NOMO-1 (cell line): Measurements from ENCODE around the gene DHRS9.
A peak's percentile ranks its signal among the peaks of the same experiment; 100 is the strongest.

Experiments used
- DNase-seq, 2 experiments: peaks; one replicate each; lab custom pipeline; 2025; ENCODE audit not compliant: unreplicated experiment in 2 of 2; lab: John Stamatoyannopoulos, UW

DHRS9 gene

GRCh38 chr2:169093535-169093934, 24.2 kb downstream of the DHRS9 start:
- no peak for DNase-seq

DNA sequence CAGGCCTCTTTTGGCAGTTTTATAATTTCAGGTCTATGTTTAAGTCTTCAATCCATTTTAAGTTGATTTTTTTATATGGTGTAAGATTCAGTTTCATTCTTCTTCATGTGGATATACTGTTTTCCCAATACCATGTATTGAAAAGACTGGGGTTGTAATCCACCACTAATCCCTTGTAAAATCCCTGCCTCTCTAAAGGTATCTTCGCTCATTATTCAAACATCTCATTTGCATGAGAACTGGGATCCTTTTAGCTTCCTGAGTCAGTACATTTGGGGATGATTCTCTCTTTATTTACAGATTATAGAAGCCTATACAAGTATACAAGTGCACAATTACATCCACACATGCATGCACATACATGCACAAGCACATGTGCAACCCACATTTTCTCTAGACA, 25.3 kb downstream of the DHRS9 start:
- no peak for DNase-seq

DNA sequence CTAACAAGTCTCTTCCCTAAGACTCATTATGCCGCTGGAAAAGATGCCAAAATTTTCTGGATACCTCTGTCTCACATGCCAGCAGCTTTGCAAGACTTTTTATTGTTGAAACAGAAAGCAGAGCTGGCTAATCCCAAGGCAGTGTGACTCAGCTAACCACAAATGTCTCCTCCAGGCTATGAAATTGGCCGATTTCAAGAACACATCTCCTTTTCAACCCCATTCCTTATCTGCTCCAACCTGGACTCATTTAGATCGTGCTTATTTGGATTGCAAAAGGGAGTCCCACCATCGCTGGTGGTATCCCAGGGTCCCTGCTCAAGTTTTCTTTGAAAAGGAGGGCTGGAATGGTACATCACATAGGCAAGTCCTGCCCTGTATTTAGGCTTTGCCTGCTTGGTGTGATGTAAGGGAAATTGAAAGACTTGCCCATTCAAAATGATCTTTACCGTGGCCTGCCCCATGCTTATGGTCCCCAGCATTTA, 26.3 kb downstream of the DHRS9 start:
- DNase-seq = peak; percentile 32 to 85

DNA sequence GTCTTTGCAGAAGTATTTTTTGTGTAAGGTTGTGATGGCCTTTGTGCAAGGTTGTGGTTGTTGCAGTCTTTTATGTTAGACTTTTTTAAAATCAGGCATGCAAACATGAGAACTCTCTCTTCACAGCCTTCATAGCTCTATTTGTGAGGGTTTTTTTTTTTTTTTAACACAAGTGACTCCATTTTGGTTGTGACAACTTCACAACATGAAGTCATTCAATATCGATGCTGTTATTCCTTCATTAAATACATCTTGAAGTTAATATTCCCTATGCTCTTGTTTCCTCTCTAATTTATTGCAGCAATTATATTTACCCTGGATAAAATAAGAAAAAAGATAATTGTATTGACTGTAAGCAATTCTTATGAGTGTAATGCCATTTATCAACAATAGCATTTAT, 35.5 kb downstream of the DHRS9 start:
- DNase-seq = no peak

GRCh38 chr2:169105476-169105875, 36.1 kb downstream of the DHRS9 start:
- peak in 1 of 2 experiments; percentile 76 for DNase-seq

GRCh38 chr2:169106134-169106533, 36.8 kb downstream of the DHRS9 start:
- no peak for DNase-seq

DNA sequence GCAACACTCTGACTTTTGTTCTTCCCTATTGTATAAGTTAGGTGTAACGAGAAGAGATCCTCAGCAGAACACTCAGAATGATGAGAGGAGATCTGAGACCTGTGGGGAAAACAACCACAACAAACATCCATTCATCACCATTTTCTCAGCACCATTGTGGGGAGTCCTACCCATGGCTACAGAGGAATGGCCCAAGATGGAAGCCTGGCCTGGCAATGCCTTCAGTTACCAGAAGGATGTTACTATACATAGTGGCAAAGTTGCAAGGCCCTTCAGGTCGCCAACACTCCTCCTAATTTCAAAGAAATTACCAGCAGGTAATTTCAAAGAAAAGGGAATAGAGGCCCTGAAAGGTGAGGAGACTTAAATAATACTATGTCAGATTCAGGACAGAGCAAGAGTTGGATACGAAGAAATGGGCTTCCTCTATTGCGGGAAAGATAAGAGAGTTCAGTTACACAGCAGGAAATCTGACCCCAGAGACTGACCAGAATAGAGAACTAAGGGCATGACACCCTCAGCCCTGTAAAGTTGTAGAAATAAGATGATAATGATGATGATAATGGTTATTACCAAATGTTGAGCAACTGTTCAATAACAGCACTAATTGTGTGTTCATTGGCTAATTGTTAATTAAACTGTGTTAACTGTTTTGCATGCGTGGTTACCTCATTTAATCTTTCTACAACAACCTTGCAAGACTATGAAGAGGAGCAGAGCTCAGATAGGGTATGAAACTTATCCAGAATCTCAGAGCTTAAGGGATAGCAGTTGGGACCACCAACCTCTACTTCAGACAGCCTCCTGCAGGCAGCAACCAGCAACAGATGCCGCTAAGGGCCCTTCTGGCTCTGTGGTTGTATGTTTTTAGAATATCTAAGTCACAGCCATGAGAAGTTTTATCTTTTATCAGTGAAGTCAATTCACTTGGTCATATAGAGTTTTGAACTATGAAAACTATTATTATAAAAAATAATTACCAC, 37.5 kb downstream of the DHRS9 start:
- DNase-seq = peak; percentile 72 to 86

DNA sequence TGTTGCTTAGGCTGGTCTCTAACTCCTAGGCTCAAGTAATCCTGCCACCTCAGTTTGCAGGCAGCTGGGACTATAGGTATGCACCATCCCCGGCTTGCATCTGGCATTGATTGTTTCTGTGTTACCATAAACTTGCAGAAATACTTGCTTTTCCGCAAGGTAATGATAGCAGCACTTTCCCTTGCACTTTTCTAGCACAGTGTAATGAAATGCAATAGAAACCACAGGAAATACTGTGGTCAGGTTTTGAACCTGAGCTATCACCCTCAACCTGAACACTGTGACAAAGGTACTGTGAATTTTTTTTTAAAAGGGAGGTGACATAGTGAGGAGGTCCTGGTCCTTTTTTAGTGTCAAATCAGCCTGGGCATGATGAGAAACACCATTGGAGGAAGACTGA, 38.3 kb downstream of the DHRS9 start:
- peak; percentile 53 to 60 for DNase-seq

GRCh38 chr2:169108099-169108884, 38.9 kb downstream of the DHRS9 start:
- DNase-seq = peak; percentile 59 to 67

DNA sequence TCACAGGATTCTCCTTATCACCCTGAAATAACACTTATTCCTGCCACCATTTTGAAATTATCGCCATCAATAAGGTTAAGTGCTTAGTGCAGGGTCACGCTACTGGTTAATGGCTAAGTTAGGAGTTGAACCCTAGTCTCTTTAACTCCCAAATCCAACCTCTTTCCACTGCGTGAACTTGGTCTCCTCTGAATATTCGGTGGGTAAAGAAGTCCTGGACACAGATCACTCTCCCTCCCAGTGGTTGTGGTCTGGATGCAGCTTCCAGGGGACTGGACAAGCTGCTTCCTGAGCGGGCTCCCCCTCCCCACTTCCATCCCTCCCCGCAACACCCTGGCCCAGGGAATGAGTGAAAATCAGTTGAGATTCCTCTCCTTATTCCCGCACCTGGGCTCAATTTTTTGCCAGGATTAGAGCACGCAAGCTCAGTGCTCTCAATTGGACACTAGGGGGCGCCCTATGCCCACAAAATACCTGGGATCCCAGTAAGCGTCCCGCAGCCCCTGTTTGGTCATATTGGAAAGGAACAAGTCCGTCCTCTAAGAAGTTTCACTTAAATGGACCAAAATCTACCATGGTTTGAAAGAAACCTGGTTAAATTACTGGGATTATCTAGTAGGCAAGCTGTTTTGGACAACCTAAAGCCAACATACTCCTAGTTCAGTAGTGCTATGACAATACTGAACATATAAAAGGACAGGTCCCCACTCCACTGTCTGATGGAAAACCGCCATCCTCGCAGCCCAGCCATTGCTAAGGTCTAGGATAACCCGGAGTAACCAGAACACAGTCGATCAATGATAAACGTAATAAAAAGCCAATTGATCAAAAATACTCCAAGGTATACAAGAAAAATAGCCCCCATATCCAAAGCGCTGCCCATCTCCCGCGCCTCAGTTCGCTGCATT, 40.4 kb downstream of the DHRS9 start:
- DNase-seq = peak; percentile 50 to 72

DNA sequence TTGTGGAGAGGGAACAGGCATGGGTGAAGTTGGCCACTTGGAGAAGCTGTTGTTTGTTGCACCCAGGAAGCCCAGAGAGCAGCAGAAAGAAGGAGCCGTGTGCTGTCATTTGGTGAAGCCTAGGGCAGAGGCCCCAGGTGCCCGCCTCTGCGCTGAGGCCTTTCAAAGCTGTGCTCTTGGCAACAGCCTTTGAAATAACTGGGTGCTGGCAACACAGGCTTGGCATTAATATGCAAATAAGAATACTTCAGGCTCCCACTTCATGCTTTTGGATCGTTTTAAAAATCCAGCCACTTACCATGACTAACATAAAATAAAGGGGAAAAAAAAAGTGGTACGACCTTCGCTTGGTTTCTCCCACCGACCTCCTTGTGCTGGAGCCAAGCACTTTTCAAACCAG, 41.1 kb downstream of the DHRS9 start:
- no peak for DNase-seq

GRCh38 chr2:169110916-169111315, 41.6 kb downstream of the DHRS9 start:
- DNase-seq = no peak

DNA sequence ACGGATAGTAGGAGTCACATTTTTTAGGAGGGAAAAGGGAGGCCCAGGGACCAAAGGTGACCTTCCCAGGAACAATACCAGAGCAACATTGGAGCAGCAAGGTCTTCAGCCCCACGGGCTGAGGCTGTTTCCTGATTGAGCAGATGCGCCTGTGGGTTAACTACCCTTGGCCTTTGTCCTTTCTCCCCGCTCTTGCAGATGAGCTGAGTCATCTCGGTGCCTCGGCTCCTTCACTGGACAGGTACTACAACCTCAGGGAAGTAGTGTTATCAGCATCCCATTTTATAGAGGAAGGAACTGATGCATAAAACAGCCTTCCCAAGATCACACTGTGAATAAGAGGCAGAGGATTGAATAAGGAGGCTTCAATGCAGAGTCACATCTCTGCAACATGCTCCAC, 43.5 kb downstream of the DHRS9 start:
- DNase-seq = no peak

DNA sequence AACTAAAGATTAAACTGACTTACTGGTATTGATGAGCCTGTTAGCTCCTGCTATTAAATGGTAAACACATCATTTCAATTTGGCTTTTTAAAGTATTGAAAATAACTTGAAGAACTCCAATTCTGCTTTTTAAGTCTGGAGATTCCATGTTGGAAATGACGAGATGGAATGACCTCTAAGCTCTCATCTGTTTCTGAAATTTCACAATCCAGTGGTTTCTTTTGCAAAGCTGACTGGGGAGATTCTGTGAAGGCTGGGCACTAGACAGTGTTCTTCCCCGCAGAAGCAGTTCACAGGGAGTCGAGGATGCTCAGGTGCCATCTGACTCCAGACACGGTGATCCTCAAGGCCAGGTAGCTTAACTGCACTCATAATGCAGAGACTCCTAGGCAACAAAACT, 44.7 kb downstream of the DHRS9 start:
- peak in 1 of 2 experiments; percentile 18 for DNase-seq

DNA sequence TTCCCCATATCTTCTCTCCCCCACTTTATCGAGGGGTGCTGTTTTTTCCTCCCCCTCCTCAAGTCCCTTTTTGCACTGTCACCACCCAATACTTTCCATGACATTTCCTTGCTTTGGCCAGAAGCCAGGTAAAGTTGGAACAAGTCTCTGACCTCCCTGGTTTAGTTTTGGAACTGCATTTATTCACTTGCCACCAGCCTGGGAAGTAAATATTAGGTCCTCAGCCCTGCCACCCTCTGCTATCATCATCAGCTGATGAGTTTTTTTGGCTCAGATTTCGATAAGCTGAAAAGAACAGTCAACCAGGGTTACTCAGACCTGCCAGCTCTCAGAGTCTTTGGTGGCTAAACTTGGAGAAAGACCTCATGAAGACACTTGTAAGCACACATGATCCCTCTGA, 47.0 kb downstream of the DHRS9 start:
- DNase-seq = no peak

DNA sequence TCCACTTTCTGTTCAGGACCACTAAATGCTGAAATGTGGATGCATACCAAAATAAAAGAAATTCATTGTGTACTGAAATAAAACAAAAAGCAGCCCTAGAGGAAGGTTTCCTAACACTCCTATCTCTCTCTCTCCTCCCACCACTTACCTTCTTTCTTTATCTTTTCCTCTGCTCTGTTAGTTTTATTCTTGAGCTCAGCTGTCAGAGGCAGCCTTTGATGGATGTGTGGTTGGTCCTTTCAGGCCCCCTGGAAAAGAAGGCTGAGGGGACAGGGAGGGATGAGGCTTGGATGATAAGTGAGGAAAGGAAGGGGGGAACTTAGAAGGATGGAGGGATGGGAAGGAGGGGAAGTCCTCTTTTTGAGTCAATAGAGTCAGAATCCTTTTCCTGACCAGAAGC, 47.6 kb downstream of the DHRS9 start:
- DNase-seq = no peak

- no peak for DNase-seq
Measured at GRCh38 chr2:169118060-169118459, 48.7 kb downstream of the DHRS9 start.

DNA sequence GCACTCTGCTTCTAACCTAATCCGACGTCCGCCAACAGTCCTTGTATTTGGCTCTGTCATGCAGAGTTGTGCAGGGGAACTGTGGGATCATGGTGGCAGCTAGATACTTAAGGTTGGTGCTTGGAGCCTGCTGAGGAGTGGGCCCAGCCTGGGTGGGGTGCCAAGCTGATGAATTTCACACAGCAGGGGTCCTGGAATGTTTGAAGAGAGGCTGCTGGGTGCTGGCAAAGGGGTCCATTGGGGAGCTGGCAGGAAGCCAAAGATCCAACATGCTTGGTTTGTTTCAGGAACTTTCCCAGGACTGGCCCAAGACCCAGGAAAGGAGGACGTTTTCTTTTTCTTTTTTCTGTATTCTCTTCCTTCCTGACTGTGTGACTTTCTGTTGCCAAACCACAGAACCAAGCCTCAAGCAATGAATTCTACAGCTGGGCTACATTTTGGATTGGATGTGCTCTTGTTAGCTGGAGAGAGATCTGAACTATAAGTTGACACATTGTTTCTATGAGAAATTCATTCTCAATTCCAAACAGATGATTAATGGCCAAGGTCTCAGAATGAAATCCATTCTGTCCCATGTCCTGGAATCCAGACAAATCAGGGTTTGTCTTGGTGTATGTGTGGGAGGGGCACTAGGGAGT, 49.9 kb downstream of the DHRS9 start:
- DNase-seq = no peak

DNA sequence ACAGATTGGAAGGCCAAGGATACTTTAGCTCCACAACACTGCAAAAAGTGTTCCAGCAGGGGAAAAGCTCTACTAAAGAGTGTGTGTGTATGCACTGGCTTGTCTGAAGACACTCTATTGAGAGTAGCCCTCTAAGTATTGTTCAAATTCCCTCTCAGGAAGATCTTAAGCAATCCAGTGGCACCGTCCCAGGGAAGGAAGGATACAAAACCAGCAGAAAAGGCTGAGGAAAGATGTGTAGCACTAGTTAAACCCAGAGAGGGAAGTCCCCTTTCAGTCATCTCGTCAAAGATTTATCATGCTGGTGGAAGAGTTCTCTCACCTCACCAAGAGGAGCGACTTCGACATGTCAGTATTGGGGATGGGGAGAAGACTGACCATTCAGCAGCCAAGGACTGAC, 50.5 kb downstream of the DHRS9 start:
- no peak for DNase-seq

DNA sequence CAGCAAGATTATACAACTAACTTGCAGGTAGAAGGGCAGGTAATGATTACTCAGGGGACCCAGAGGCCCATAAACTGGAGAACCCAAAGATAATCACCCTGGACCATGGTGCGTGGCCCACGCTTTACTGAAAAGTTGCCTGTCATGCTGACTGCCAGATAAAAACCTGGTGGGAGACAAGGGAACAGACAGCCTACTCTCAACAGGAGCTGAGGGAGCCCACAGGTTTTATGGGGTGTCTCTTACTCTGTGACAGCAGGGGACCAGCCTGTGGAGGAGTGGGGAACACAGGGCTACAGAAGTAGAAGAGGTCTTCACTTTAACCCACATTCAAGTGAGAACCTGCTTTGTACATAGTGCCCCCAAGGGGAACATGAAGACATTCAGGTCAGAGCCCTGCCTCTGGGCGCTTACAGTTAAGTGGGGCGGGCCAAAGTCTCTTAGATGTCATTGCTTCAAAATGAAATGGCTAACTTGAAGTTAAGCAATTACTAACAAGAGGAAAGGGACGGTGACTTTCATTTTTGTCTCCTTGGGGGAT, 60.4 kb downstream of the DHRS9 start:
- DNase-seq = peak; percentile 8 to 22
